Activated CD8-positive, alpha-beta memory T cell treated with anti-CD3 and anti-CD28 coated beads for 1 hour (primary cell): ENCODE data around the gene PROM2.

Source experiments
- DNase-seq, 2 donors: peaks; one replicate each; pipeline ENCODE4 v3.0.0-alpha.2; 2020; ENCODE audit warnings: low read depth in 1 of 2; ENCODE audit errors: extremely low read depth in 1 of 2

PROM2 gene

GRCh38 chr2:95284886-95285541 is 10.8 kb downstream of the PROM2 start:
- DNase-seq = no peak

- DNase-seq = no peak
Observed at GRCh38 chr2:95285542-95285932, 11.3 kb downstream of the PROM2 start.

GRCh38 chr2:95287336-95287735 is 13.1 kb downstream of the PROM2 start:
- no peak for DNase-seq

DNA sequence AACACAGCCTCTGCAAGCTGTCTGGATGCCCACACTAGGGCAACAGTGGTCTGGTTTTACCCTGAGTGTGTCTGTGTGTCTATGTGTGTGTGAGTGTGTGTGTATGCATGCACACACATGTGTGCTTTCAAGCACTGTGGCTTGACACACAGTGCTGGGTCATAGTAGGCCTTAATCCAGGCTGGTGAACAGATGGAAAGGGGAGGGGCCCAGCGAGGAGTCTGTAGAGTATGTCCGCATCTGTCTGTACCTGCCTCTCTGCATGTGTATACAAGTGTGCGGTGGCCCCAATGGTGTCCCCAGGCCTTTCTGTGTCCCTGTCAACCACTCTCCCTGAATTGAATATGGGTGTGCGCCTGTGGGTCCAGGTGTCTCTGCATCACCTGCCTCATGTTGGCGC is 13.6 kb downstream of the PROM2 start:
- no peak for DNase-seq

GRCh38 chr2:95289253-95289652 is 15.0 kb downstream of the PROM2 start:
- no peak for DNase-seq

DNA sequence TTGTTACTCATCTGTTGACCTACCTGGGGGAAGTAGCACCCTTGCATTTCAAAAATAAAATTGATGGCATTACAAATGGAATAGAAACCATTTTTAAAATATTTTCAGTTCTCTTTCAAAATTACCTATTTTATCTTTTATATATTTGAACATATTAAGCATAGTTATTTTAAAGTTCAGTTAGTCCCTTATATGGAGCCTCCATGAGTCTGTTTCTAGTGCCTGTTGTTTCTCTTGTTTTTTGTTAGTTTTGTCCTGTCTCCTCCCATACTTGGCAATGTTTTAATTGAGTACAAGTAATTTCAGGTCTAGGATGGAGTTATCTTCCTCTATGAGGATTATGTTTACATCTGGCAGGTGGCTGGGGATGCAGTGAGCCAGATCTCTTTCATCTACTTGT is 17.0 kb downstream of the PROM2 start:
- DNase-seq = no peak

DNA sequence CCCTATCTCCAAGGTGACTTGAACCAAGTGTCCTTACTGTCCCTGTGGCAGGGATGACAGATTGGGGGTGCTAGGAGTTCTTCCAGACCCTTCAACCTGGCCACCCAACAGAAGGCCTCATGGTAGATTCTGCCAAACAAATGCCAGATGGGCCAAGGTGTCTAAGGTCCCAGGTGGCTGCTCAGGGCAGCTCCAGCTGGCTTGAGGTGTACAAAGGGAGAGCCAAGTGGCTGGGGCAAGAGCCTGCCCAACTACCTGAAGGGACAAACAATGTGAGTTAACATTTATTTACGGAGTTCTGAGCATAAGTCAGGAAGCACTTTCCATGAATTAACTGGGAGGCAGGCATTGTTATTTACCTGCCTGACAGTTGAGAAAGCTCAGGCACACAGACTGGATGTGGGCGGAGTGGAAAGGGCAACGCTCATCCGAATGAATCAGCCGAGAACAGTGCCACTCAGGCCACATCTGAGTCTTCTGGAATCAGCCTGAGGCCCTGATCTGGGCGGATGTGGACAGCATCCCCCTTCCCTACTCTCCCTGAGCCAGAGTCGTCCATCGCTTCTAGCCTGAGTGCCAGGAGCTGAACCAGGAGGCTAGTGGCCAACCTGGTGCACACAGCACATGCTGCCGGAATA is 18.5 kb downstream of the PROM2 start:
- no peak for DNase-seq

- no peak for DNase-seq
Observed at GRCh38 chr2:95294579-95295250, 20.5 kb downstream of the PROM2 start.

DNA sequence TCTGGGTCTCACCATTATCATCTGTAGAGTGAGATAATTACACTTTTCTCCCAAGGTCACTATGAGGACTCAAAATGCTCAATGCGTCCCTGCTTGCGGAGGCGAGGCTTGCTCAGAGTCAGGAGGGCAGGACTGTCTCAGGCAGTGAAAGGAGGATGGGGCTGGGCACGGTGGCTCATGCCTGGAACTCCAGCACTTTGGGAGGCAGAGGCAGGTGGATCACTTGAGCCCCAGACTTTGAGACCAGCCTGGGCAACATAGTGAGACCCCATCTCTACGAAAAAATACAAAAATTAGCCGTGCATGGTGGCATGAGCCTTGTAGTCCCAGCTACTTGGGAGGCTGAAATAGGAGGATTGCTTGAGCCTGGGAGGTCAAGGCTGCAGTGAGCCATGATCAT is 21.1 kb downstream of the PROM2 start:
- DNase-seq = no peak

- DNase-seq = no peak
Observed at GRCh38 chr2:95296011-95296410, 21.8 kb downstream of the PROM2 start.

- DNase-seq = no peak
Observed at GRCh38 chr2:95296880-95297487, 22.7 kb downstream of the PROM2 start, which contains the start of gene KCNIP3. KCNIP3 (plus strand) TSS chr2:95297347; CDS start chr2:95297439, 92 bp downstream.

DNA sequence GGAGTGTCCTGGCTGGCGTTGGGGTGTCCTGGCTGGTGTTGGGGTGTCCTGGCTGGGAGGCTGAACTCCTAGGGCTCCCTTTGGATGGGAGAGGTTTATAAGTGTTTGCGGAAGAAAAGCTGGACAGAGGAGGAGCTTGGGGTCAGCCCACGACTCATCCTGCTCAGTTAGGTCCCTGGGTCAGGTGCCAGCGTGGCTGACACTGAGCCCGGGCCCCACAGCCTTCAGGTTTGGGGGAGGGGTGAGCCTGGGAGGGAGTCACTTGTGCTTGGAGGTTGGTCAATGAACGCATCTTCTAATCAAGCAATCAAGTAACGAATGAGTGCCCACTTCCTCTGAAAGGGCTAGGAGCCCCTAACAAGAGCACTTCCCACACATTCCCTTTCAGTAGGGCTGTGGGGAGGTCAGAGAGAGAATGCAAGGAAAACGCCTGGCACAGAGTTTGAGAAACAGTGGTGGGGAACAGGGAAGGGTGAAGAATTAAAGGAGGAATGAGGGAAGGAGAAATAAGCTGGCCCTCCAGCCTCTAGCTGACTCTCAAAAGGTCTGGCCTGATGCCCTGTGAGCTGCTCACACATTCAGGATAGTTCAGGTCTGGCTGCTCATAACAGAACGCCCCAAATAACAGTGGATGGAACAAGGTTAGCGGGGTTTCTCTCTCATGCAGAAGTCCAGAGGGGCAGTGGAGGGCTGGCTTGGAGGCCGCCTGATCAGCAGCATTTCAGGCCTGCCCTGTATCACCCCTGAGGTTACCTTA is 23.6 kb downstream of the PROM2 start:
- DNase-seq = no peak

- no peak for DNase-seq
Observed at GRCh38 chr2:95298486-95299111, 24.4 kb downstream of the PROM2 start.

GRCh38 chr2:95299961-95300360 is 25.7 kb downstream of the PROM2 start:
- no peak for DNase-seq

GRCh38 chr2:95300450-95300849 is 26.2 kb downstream of the PROM2 start:
- no peak for DNase-seq

GRCh38 chr2:95301186-95301585 is 26.9 kb downstream of the PROM2 start:
- DNase-seq = no peak

DNA sequence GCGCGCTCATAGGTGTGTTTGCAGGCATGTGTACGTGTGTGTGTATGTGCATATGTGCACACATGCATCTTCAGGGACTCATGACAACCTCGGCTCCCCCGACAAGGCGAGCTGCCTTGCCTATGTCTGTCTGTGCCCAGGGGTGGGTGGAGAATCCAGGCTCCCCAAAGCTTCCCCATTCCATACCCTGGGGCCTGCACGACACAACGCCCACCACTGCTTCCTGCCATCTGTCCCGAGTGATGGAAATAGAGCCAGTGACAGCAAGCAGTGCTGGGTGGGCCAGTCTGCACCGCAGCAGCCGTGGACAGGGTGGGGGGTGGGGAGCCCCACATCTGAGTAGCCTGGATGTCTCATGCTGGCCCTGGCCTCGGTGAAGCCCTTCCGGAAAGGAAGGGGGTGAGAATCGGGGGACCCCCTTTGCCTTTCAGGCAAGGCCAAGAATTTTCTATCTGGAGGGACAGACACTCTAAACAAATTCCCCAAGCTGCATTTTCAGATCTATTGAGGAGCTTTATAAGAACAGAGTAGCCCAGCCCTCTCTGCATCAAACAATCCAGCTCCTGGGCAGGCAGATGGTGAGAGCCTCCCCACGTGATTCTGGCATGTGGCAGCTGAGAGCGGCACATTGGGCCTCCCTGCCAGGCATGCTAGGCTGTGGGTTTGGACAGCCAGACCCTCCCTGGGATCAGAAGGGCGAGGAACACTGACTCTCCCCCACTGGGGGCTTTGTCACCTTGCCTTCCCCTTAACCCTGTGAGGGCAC is 27.8 kb downstream of the PROM2 start:
- no peak for DNase-seq

GRCh38 chr2:95303191-95303919 is 29.1 kb downstream of the PROM2 start:
- no peak for DNase-seq

GRCh38 chr2:95305380-95306061 is 31.3 kb downstream of the PROM2 start:
- DNase-seq = no peak
